Esophagus muscularis mucosa (tissue), 4 donors: Measurements from ENCODE around the gene THRB. TPM values are rescaled to one million over a fixed set of nuclear protein-coding genes. Genes with fewer than 3 reads are reported as not detected.

Source experiments
- DNase-seq: peaks from one replicate; pipeline ENCODE4 v3.0.0-alpha.2; 2017; ENCODE audit errors: extremely low spot score
- H3K27ac ChIP-seq, 4 donors: fragments of 200-600 bp; sonication (generic); replicated peaks in 1 of 4; 1 replicate in 3 of 4; 2 replicates in 1 of 4; pipeline ENCODE4 v1.5.1; 2016 to 2019; ENCODE audit warnings: mild to moderate bottlenecking in 1 of 4
- H3K27me3 ChIP-seq, 4 donors: fragments of 200-600 bp; sonication (generic); one replicate each; pipeline versions ENCODE4 v1.5.1 to v1.6.0; 2016 to 2019
- H3K36me3 ChIP-seq, 4 donors: fragments of 200-600 bp; sonication (generic); one replicate each; pipeline ENCODE4 v1.5.1; 2016 to 2019
- H3K4me1 ChIP-seq, 4 donors: fragments of 200-600 bp; sonication (generic); one replicate each; pipeline ENCODE4 v1.5.1; 2016 to 2019
- H3K4me3 ChIP-seq, 4 donors: fragments of 200-600 bp; sonication (generic); 1 replicate in 2 of 4; 2 replicates in 2 of 4; pipeline ENCODE4 v1.5.1; 2016 to 2019; ENCODE audit warnings: mild to moderate bottlenecking in 4 of 4, moderate library complexity in 1 of 4
- H3K9me3 ChIP-seq, 4 donors: fragments of 200-600 bp; sonication (generic); 1 replicate in 3 of 4; 2 replicates in 1 of 4; pipeline ENCODE4 v1.5.1; 2016 to 2019
- EP300 ChIP-seq: sonication (generic); formaldehyde crosslinking; IDR thresholded peaks from one replicate; pipeline ENCODE4 v1.6.1; 2017; ENCODE audit warnings: antibody characterized with exemption
- POLR2A ChIP-seq: fragments of 450-650 bp; IDR thresholded peaks from one replicate; pipeline ENCODE4 v1.6.1; 2017; ENCODE audit warnings: antibody characterized with exemption, moderate library complexity, mild to moderate bottlenecking, low read depth
- POLR2AphosphoS5 ChIP-seq, 2 donors: sonication (generic); formaldehyde crosslinking; IDR thresholded peaks; one replicate each; pipeline ENCODE4 v1.6.1; 2017; ENCODE audit warnings: antibody characterized with exemption in 2 of 2
- WGBS: methylation state at CpG from one replicate; pipeline ENCODE4 v1.1.5; 2018; 5-methylcytosine and 5-hydroxymethylcytosine counted together
- intact Hi-C: fragments of 100-400 bp; cut with DNase I; formaldehyde crosslinking; loops from one replicate; pipeline ENCODE4 v1.15.1; 2023
- total RNA-seq, 4 donors: library from RNA; depleted of rRNA; stranded (reverse); fragments of >200 nt; gene quantifications; one replicate each; pipeline versions ENCODE4 v1.1.0 to v1.2.1, GENCODE V29; 2016
- TF ChIP-seq, protein P1 (sequence below), 3 experiments: fragments of 200-600 bp in 2 of 3; fragments of 450-650 bp in 1 of 3; sonication (generic) in 2 of 3; IDR thresholded peaks; one replicate each; pipeline ENCODE4 v1.5.1; 2017 to 2019; ENCODE audit warnings: antibody characterized with exemption in 3 of 3, mild to moderate bottlenecking in 2 of 3, moderate library complexity in 1 of 3

THRB gene
- total RNA-seq, 4 donors from 2014 or later, result 31.5 to 68.6 (median 39.3) TPM

DNA sequence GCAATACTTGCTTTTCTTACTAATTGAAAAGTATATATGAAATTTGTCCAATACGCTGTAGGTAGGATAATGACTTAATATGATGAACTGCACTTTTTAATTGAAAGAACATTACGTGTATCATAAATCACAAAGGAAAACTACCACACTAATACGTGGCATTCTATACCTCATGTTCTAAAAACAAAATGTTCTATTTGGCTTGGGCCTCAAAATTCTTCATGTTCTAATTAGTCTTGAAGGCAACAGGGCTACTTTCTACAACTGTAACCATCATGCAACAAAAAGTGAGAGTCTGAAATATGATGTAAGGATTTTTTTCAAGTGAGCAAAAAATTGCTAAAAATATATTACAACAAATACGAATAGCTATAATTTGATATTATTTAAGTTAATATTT, 19.8 kb downstream of the THRB start:
- no peaks in the 10 kb centered on the region for H3K27me3 ChIP-seq
- no peaks in the 10 kb centered on the region for H3K36me3 ChIP-seq
- H3K4me1 ChIP-seq, result peaks cover 8 to 50% (median 37%) of the 10 kb centered on the region in 4 donors
- WGBS, result 92% methylated on average over 4 of the region's 4 CpGs
- intact Hi-C loops, result no loop called here
- no peaks in the 10 kb centered on the region for H3K9me3 ChIP-seq
- no peak for DNase-seq
- H3K4me3 ChIP-seq, result no peak overlapping the region
- TF ChIP-seq EP300 (no peak), POLR2AphosphoS5 (IDR thresholded peaks at IDR 0.05) (peak in 1 of 2 donors; percentile 10)
- no peak overlapping the region for H3K27ac ChIP-seq

DNA sequence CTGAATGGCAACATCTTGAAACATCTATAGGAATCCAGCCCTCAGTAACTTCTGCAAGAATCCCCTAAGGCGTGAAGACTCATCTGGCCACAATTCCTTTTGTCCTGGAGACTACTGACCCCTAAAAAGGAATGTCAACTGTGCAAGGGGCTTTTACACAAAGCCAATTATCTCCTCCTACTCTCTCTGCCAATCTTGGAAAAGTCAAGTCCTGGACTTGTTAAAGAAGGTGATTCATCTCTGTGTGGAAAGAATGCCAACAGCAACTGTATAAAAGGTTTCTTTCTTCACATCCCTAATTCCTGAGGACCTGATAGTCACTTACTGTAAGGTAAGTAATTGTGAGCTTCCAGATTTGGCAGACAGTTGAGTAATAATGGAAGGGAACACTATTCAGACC, 22.3 kb downstream of the THRB start:
- peaks cover 0 to 4% (median 0%) of the 10 kb centered on the region in 4 donors for H3K9me3 ChIP-seq
- TF ChIP-seq EP300 (no peak), POLR2AphosphoS5 (IDR thresholded peaks at IDR 0.05) (no peak), POLR2A (no peak)
- TF ChIP-seq, protein P1, sequence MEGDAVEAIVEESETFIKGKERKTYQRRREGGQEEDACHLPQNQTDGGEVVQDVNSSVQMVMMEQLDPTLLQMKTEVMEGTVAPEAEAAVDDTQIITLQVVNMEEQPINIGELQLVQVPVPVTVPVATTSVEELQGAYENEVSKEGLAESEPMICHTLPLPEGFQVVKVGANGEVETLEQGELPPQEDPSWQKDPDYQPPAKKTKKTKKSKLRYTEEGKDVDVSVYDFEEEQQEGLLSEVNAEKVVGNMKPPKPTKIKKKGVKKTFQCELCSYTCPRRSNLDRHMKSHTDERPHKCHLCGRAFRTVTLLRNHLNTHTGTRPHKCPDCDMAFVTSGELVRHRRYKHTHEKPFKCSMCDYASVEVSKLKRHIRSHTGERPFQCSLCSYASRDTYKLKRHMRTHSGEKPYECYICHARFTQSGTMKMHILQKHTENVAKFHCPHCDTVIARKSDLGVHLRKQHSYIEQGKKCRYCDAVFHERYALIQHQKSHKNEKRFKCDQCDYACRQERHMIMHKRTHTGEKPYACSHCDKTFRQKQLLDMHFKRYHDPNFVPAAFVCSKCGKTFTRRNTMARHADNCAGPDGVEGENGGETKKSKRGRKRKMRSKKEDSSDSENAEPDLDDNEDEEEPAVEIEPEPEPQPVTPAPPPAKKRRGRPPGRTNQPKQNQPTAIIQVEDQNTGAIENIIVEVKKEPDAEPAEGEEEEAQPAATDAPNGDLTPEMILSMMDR (IDR thresholded peaks at IDR 0.05), result no peak
- H3K36me3 ChIP-seq, result no peaks in the 10 kb centered on the region
- no peak for DNase-seq
- H3K4me1 ChIP-seq, result peaks cover 5 to 31% (median 21%) of the 10 kb centered on the region in 4 donors
- 100% methylated on average over 1 of the region's 1 CpG for WGBS
- H3K27ac ChIP-seq, result no peak overlapping the region
- intact Hi-C loops, result no loop called here
- no peak overlapping the region for H3K4me3 ChIP-seq
- no peaks in the 10 kb centered on the region for H3K27me3 ChIP-seq

DNA sequence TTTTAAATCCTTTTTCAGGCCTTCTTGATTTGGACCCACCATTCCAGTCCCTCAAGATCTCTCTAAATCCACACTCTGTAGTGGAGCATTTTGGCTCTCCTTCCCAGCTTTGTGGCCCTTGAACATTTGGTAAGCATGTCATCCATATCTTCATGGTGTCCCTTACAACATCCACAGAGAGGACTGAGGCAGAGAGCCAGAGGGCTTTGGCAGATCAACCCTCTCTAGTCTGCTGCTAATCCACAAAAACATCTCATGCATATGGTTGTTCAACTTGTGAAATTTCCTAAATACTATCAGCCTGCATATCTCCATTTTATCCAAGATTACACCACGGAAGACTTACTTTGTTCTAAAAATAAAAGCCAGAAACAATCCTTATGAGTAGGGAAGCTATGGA, 23.2 kb downstream of the THRB start:
- no peak for DNase-seq
- H3K27ac ChIP-seq, result no peak overlapping the region
- no peak overlapping the region for H3K4me3 ChIP-seq
- intact Hi-C loops, result no loop called here
- H3K4me1 ChIP-seq, result peaks cover 5 to 26% (median 15%) of the 10 kb centered on the region in 4 donors
- 74% methylated on average over 1 of the region's 1 CpG for WGBS
- H3K9me3 ChIP-seq, result peaks cover 0 to 4% (median 0%) of the 10 kb centered on the region in 4 donors
- no peaks in the 10 kb centered on the region for H3K36me3 ChIP-seq
- H3K27me3 ChIP-seq, result no peaks in the 10 kb centered on the region
- TF ChIP-seq, protein P1 (IDR thresholded peaks at IDR 0.05), result no peak
- TF ChIP-seq EP300, result no peak
- TF ChIP-seq POLR2A, result no peak

DNA sequence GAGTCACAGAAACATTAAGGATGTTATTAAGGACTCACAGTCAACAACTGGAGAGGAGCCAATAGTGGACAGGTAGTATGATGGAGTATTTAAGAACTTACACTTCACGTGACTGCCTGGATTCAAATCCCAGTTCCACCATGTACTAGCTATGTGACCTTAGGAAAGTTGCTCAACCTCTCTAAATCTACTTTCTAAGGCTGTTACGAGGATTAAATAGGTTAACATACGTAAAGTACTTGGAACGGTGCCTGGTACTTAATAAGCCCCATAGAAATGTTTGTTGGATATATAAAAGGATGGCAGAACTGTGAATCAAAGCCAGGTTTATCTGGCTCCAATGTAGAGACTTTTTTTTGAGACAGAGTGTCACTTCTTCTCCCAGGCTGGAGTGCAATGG, 24.4 kb downstream of the THRB start:
- peaks cover 0 to 4% (median 0%) of the 10 kb centered on the region in 4 donors for H3K9me3 ChIP-seq
- TF ChIP-seq, protein P1 (IDR thresholded peaks at IDR 0.05), result no peak
- TF ChIP-seq POLR2A (no peak), POLR2AphosphoS5 (IDR thresholded peaks at IDR 0.05) (no peak), EP300 (no peak)

DNA sequence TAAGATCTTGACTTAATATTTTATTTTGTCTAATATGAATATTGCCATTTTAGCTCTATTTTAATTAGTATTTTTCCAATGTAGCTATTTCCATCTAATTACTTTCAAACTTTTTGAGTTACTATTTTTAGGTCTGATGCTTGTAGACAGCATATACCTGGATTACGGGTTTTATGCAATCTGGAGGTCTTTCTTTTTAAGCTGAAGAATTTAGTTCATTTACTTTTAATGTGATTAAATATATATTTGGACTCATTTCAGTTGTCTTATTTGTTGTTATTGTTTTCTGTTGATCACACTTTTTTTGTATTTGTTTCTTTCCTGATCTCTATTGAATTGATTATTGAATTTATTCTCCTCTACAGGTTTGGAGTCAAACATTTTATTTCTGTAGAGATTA, 30.3 kb downstream of the THRB start:
- no peak for DNase-seq
- H3K36me3 ChIP-seq, result no peaks in the 10 kb centered on the region
- no peak overlapping the region for H3K27ac ChIP-seq
- peaks cover 0 to 4% (median 0%) of the 10 kb centered on the region in 4 donors for H3K9me3 ChIP-seq
- TF ChIP-seq POLR2AphosphoS5 (IDR thresholded peaks at IDR 0.05), result no peak
- no peak for TF ChIP-seq EP300
- TF ChIP-seq, protein P1 (IDR thresholded peaks at IDR 0.05), result no peak
- TF ChIP-seq POLR2A, result no peak
- intact Hi-C loops, result no loop called here
- H3K4me3 ChIP-seq, result no peak overlapping the region
- H3K4me1 ChIP-seq, result peaks cover 6 to 14% (median 7%) of the 10 kb centered on the region in 4 donors
- WGBS, result 100% methylated on average over 1 of the region's 1 CpG
- no peaks in the 10 kb centered on the region for H3K27me3 ChIP-seq

More for the DNA sequence above, 24.4 kb downstream of the THRB start:
- Histone ChIP-seq H3K4me1 (peaks cover 0 to 20% (median 7%) of the 10 kb centered on the region in 4 donors), H3K4me3 (no peak overlapping the region), H3K27ac (no peak overlapping the region), H3K36me3 (no peaks in the 10 kb centered on the region), H3K27me3 (no peaks in the 10 kb centered on the region)
- intact Hi-C loops, result no loop called here
- no peak for DNase-seq
- 93% methylated on average over 4 of the region's 4 CpGs for WGBS
